C4-2B (cell line): Measurements from ENCODE around the gene PTPRN2.

Source experiments
- CTCF ChIP-seq: fragments of 450-650 bp; conservative IDR thresholded peaks from 2 replicates; pipeline ENCODE4 v1.5.1; 2017; ENCODE audit warnings: mild to moderate bottlenecking
- ZFX ChIP-seq: fragments of 450-650 bp; IDR thresholded peaks from 2 replicates; pipeline ENCODE4 v1.6.1; 2017

GRCh38 chr7:157688533-157689268 is 898.9 kb downstream of the PTPRN2 start:
- no peak for TF ChIP-seq CTCF
- no peak for TF ChIP-seq ZFX
